HepG2 (cell line): ENCODE data around the gene RPUSD4. TPM values are rescaled to one million over a fixed set of nuclear protein-coding genes. Genes with fewer than 3 reads are reported as not detected.

Source experiments
- ATAC-seq: fragments of 200-7000 bp; cut with Tn5 transposase; 3 replicates; pipeline ENCODE4 v1.9.1; 2020; ENCODE audit warnings: mild to moderate bottlenecking, moderate library complexity
- BruUV-seq: library from RNA; stranded (reverse); fragments of 400-500 nt; replicated peaks from 2 replicates; lab custom pipeline; 2021; lab: Mats Ljungman, UMichigan
- CTCF ChIA-PET: fragments of 300-600 bp; formaldehyde crosslinking; extraction: SDS; loops from one replicate; lab custom pipeline; 2021; ENCODE audit warnings: low total read pairs, inconsistent platforms, low intra/inter-chr PET ratio; lab: Yijun Ruan, JAX
- POLR2A ChIA-PET: fragments of 350-600 bp; sonication (Branson Sonifier 250); formaldehyde crosslinking; loops from one replicate; lab custom pipeline; 2020; ENCODE audit warnings: antibody characterized with exemption, inconsistent platforms; lab: Yijun Ruan, JAX
- DNase-seq: peaks from one replicate; pipeline ENCODE4 v3.0.0-alpha.2; 2015; ENCODE audit warnings: low spot score
- FAIRE-seq: peaks from 3 replicates; lab custom pipeline; 2011; peaks lifted over from hg19 to GRCh38; lab: Jason Lieb, UNC
- H2AFZ ChIP-seq: one replicate; pipeline ENCODE4 v1.6.1; 2011; ENCODE audit warnings: low read length, inconsistent platforms
- H3K27ac ChIP-seq: fragments of 300-600 bp; 3 replicates; pipeline ENCODE4 v1.8.0; 2011; ENCODE audit warnings: mixed run types, mild to moderate bottlenecking, mixed read lengths, low read length, inconsistent platforms; ENCODE audit not compliant: insufficient read depth; ENCODE audit errors: extremely low read length
- H3K27me3 ChIP-seq, 2 experiments: fragments of 200-600 bp in 1 of 2; 2 replicates in 1 of 2; 3 replicates in 1 of 2; pipeline versions ENCODE4 v1.6.0 to v1.8.0; 2011; ENCODE audit warnings: low read length in 2 of 2, mild to moderate bottlenecking in 2 of 2, moderate library complexity in 2 of 2, inconsistent platforms in 1 of 2; ENCODE audit not compliant: insufficient read depth in 2 of 2, control insufficient read depth in 1 of 2
- H3K36me3 ChIP-seq, 2 experiments: fragments of 200-600 bp in 1 of 2; replicated peaks in 1 of 2; 2 replicates in 1 of 2; 3 replicates in 1 of 2; pipeline versions ENCODE4 v1.5.1 to v1.8.0; 2011; ENCODE audit warnings: low read length in 2 of 2, inconsistent platforms in 1 of 2; ENCODE audit not compliant: insufficient read depth in 2 of 2, control insufficient read depth in 1 of 2
- H3K4me1 ChIP-seq: 2 replicates; pipeline ENCODE4 v1.5.1; 2012; ENCODE audit warnings: low read length, inconsistent platforms; ENCODE audit not compliant: insufficient read depth
- H3K4me2 ChIP-seq: 2 replicates; pipeline ENCODE4 v1.6.0; 2011; ENCODE audit warnings: low read depth, low read length, inconsistent platforms
- H3K4me3 ChIP-seq, 3 experiments: fragments of 200-600 bp in 1 of 3; sonication (generic), shearing (Covaris generic) in 1 of 3; replicated peaks in 1 of 3; 2 replicates each; pipeline ENCODE4 v1.5.1; 2011 to 2016; ENCODE audit warnings: low read length in 3 of 3, inconsistent platforms in 2 of 3, low read depth in 2 of 3, mild to moderate bottlenecking in 2 of 3, control low read depth in 1 of 3, mixed read lengths in 1 of 3; ENCODE audit not compliant: insufficient read depth in 1 of 3
- H3K79me2 ChIP-seq: one replicate; pipeline ENCODE4 v1.6.1; 2011; ENCODE audit warnings: low read length, inconsistent platforms; ENCODE audit not compliant: insufficient read depth
- H3K9ac ChIP-seq: 2 replicates; pipeline ENCODE4 v1.6.0; 2011; ENCODE audit warnings: mild to moderate bottlenecking, low read depth, low read length, inconsistent platforms; ENCODE audit not compliant: insufficient read depth
- H3K9me3 ChIP-seq: 2 replicates; pipeline ENCODE4 v1.5.1; 2012; ENCODE audit warnings: mild to moderate bottlenecking, low read length
- H4K20me1 ChIP-seq: 2 replicates; pipeline ENCODE4 v1.6.0; 2011; ENCODE audit warnings: inconsistent platforms, mild to moderate bottlenecking, low read length, moderate library complexity; ENCODE audit not compliant: insufficient read depth
- CEBPG ChIP-seq: IDR thresholded peaks from 2 replicates; pipeline ENCODE4 v1.6.1; 2016
- JDP2 ChIP-seq: sonication (generic); formaldehyde crosslinking; IDR thresholded peaks from 2 replicates; pipeline ENCODE4 v1.8.1; 2022; ENCODE audit warnings: missing genetic modification reagents, borderline replicate concordance
- JUN ChIP-seq: sonication (generic); formaldehyde crosslinking; IDR thresholded peaks from 2 replicates; pipeline ENCODE4 v1.4.0; 2020; ENCODE audit warnings: mild to moderate bottlenecking, missing genetic modification reagents
- KIAA2018 ChIP-seq: sonication (generic); formaldehyde crosslinking; IDR thresholded peaks from 2 replicates; pipeline ENCODE4 v1.5.0; 2020; ENCODE audit warnings: mild to moderate bottlenecking, missing genetic modification reagents, borderline replicate concordance
- MAZ ChIP-seq, 2 experiments: sonication (generic) in 1 of 2; formaldehyde crosslinking in 1 of 2; IDR thresholded peaks; 2 replicates each; pipeline versions ENCODE4 v1.5.0 to v1.6.1; 2012 to 2020; ENCODE audit warnings: low read depth in 2 of 2, mild to moderate bottlenecking in 2 of 2, borderline replicate concordance in 1 of 2, improper control_type of control experiment in 1 of 2, low read length in 1 of 2, missing genetic modification reagents in 1 of 2, moderate library complexity in 1 of 2
- MXD1 ChIP-seq: sonication (generic); formaldehyde crosslinking; IDR thresholded peaks from 2 replicates; pipeline ENCODE4 v1.4.0; 2020; ENCODE audit warnings: mild to moderate bottlenecking, missing genetic modification reagents
- RBM22 ChIP-seq: fragments of 200-400 bp; formaldehyde crosslinking; optimal IDR thresholded peaks from 2 replicates; pipeline ENCODE3; 2017; ENCODE audit warnings: mild to moderate bottlenecking, low read length, moderate library complexity
- REST ChIP-seq, 2 experiments: IDR thresholded peaks; 2 replicates each; pipeline ENCODE4 v1.6.1; 2011 to 2012; ENCODE audit warnings: low read length in 2 of 2, borderline replicate concordance in 1 of 2, low read depth in 1 of 2, mild to moderate bottlenecking in 1 of 2, moderate library complexity in 1 of 2
- ZNF775 ChIP-seq: sonication (generic); formaldehyde crosslinking; IDR thresholded peaks from 2 replicates; pipeline ENCODE4 v1.4.0; 2020; ENCODE audit warnings: missing genetic modification reagents, mild to moderate bottlenecking, moderate library complexity, borderline replicate concordance
- WGBS: methylation state at CpG from one replicate; pipeline ENCODE4 v1.1.6; 2017; ENCODE audit warnings: low lambda C conversion rate; 5-methylcytosine and 5-hydroxymethylcytosine counted together
- in situ Hi-C: cut with HindIII; loops from 2 replicates; pipeline ENCODE4 v1.10.0; 2017; ENCODE audit warnings: low pct_unique_long_range_greater_than_20kb; ENCODE audit not compliant: extremely low pct_ligation_motif_present
- intact Hi-C: fragments of 100-400 bp; cut with micrococcal nuclease; formaldehyde crosslinking; loops from one replicate; pipeline ENCODE4 v1.10.0; 2022; ENCODE audit not compliant: unreplicated experiment
- polyA plus RNA-seq, 8 experiments: library from polyadenylated mRNA; depleted of rRNA in 3 of 8; stranded (reverse) in 7 of 8; unstranded in 1 of 8; fragments of >200 nt; fragmentation: Illumina TruSeq in 4 of 8; extraction: Trizol in 4 of 8; gene quantifications; 2 replicates each; pipeline versions ENCODE4 v1.2.1 to v1.2.3, GENCODE V29; 2011 to 2016; ENCODE audit warnings: low read depth in 4 of 8, missing spikeins in 1 of 8, mixed read lengths in 1 of 8; ENCODE audit not compliant: insufficient read depth in 1 of 8
- total RNA-seq, 5 experiments: library from RNA; depleted of rRNA; stranded (reverse); fragments of >200 nt; fragmentation: Illumina TruSeq; extraction: Trizol; gene quantifications; 2 replicates each; pipeline ENCODE4 v1.2.3, GENCODE V29; 2016; ENCODE audit warnings: low read depth in 1 of 5

The RPUSD4 gene
- total and polyA plus RNA-seq, 2 of the 13 experiments (the other 11 are each of a cell fraction or from before 2014, with no cell fraction given): 45.0 to 52.9 TPM

- TF ChIP-seq KIAA2018 (CRISPR knock-in tag) (no peak), JUN (CRISPR knock-in tag) (no peak), CEBPG (CRISPR knock-in tag) (no peak)
- TF ChIP-seq, all 625 proteins: peak for 0
These were observed 44.0 kb downstream of the RPUSD4 start (continued) for GRCh38 chr11:126167488-126167887.

- Histone ChIP-seq H4K20me1 (no peaks in the 10 kb centered on the region), H3K9me3 (no peaks in the 10 kb centered on the region), H3K4me2 (no peak overlapping the region), H3K79me2 (no peaks in the 10 kb centered on the region), H3K4me1 (peaks cover 63% of the 10 kb centered on the region), H3K9ac (no peak overlapping the region), H3K36me3 (no peaks in the 10 kb centered on the region), H3K27me3 (peaks cover 0 to 1% of the 10 kb centered on the region in 2 experiments; a peak in 1 of 5 replicates), H3K27ac (no peak overlapping the region), H2AFZ (no peak overlapping the region), H3K4me3 (no peak overlapping the region)
- in situ Hi-C loops: no loop called here
- no peak for ATAC-seq
- intact Hi-C loops: no loop called here
- BruUV-seq: no TSS peak
- POLR2A ChIA-PET: interaction anchor here (1.0 kb wide), 1 partner anchor 21 kb away, joined by 3 read pairs; no protein-coding TSS in a partner anchor
- no peak for DNase-seq
- 81% methylated on average over 3 of the region's 3 CpGs for WGBS
- FAIRE-seq: no peak
- CTCF ChIA-PET: no interaction called here
- TF ChIP-seq ZNF775 (CRISPR knock-in tag) (no peak), MXD1 (CRISPR knock-in tag) (no peak), RBM22 (no peak), JDP2 (no peak), REST (IDR thresholded peaks at IDR 0.05; ENCODE audit: borderline replicate concordance in 1 of 2, low read depth in 1 of 2, low read length in 2 of 2) (no peak), MAZ (IDR thresholded peaks at IDR 0.05; ENCODE audit: borderline replicate concordance, low read depth, low read length) (no peak), MAZ (CRISPR knock-in tag; IDR thresholded peaks at IDR 0.05; ENCODE audit: low read depth) (no peak)
These were observed 45.0 kb downstream of the RPUSD4 start for GRCh38 chr11:126166413-126166812.
